Measurements from ENCODE around the gene ACAT1. TPM values are rescaled to one million over a fixed set of nuclear protein-coding genes. Genes with fewer than 3 reads are reported as not detected.

Gene ACAT1
- polyA plus RNA-seq, 1 donor (not counting 4 experiments of a cell fraction or from before 2014, with no cell fraction given), result 106 TPM

DNA sequence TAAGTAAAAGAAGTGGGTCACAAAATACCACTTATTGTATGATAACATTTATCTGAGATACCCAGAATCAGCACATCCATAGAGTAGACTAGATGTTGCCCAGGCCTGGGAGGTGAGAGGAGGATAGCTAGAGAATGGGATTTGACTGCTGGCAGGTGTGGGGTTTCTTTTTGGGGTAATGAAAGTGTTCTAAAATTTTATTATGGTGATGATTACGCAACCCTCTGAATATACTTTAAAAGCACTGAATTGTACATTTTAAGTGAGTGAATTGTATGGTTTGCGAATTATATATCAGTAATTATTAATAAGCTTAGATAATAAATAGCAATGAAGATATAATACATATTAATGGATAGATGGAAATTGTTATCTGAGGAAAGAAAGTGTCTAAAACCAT lies 35.7 kb upstream of the ACAT1 start:
- Histone ChIP-seq H3K9me3 (ENCODE audit: control insufficient read depth, low read depth, low read length) (no peaks in the 10 kb centered on the region), H2AFZ (ENCODE audit: control insufficient read depth, low read length) (no peak overlapping the region), H3K4me2 (ENCODE audit: control insufficient read depth, extremely low read depth, insufficient read depth, low read depth, low read length) (no peak overlapping the region), H3K9me1 (ENCODE audit: control insufficient read depth, extremely low read depth, insufficient read depth, low read length) (no peaks in the 10 kb centered on the region), H3K27ac (ENCODE audit: control insufficient read depth, insufficient read depth, low read length) (no peak overlapping the region), H3K4me3 (ENCODE audit: control insufficient read depth in 2 of 3, extremely low read depth in 1 of 3, insufficient read depth in 2 of 3, low read depth in 1 of 3, low read length in 3 of 3) (no peak overlapping the region), H3K9ac (ENCODE audit: control insufficient read depth, extremely low read depth, insufficient read depth, low read length) (no peak overlapping the region), H4K20me1 (ENCODE audit: control insufficient read depth, extremely low read depth, insufficient read depth, low read length) (no peaks in the 10 kb centered on the region), H3K4me1 (ENCODE audit: control insufficient read depth, extremely low read depth, insufficient read depth, low read length) (no peaks in the 10 kb centered on the region), H3K27me3 (ENCODE audit: control insufficient read depth, extremely low read depth, insufficient read depth, low read length) (no peaks in the 10 kb centered on the region), H3K79me2 (ENCODE audit: control insufficient read depth, insufficient read depth, low read length) (no peaks in the 10 kb centered on the region), H3K36me3 (ENCODE audit: control insufficient read depth in 2 of 2, extremely low read depth in 1 of 2, insufficient read depth in 2 of 2, low read length in 2 of 2) (peaks cover 1 to 4% of the 10 kb centered on the region in 2 experiments)
- no peak for TF ChIP-seq EZH2 (IDR thresholded peaks at IDR 0.05; ENCODE audit: low read length)
- dilution Hi-C loops (cut with MboI; ENCODE audit: extremely low pct_ligation_motif_present, low sequenced_read_pairs), result no loop called here
- FAIRE-seq, result no peak
- no peak for DNase-seq (ENCODE audit: low read depth, low spot score)

DNA sequence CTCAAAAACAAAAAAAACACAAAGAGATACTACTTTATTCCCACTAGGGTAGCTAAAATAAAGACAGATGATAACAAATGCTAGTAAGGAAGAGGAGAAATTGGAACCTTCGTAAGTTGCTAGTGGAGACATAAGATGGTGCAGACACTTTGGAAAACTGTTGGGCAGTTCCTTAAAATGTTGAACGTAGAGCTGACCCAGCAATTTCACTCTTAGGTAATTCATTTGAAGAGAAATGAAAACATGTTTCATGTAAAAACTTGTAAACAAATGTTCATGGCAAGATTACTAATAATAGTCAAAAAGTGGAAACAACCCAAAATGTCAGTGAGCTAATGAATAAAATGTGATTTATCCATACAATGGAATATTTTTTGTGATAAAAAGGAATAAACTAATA lies 29.2 kb upstream of the ACAT1 start:
- H3K9me3 ChIP-seq (ENCODE audit: control insufficient read depth, low read depth, low read length), result no peaks in the 10 kb centered on the region
- no peaks in the 10 kb centered on the region for H3K27me3 ChIP-seq (ENCODE audit: control insufficient read depth, extremely low read depth, insufficient read depth, low read length)
- no peak overlapping the region for H3K4me3 ChIP-seq (ENCODE audit: control insufficient read depth in 2 of 3, extremely low read depth in 1 of 3, insufficient read depth in 2 of 3, low read depth in 1 of 3, low read length in 3 of 3)
- no peak overlapping the region for H3K27ac ChIP-seq (ENCODE audit: control insufficient read depth, insufficient read depth, low read length)
- TF ChIP-seq EZH2 (IDR thresholded peaks at IDR 0.05; ENCODE audit: low read length), result no peak
- TF ChIP-seq, protein P1, sequence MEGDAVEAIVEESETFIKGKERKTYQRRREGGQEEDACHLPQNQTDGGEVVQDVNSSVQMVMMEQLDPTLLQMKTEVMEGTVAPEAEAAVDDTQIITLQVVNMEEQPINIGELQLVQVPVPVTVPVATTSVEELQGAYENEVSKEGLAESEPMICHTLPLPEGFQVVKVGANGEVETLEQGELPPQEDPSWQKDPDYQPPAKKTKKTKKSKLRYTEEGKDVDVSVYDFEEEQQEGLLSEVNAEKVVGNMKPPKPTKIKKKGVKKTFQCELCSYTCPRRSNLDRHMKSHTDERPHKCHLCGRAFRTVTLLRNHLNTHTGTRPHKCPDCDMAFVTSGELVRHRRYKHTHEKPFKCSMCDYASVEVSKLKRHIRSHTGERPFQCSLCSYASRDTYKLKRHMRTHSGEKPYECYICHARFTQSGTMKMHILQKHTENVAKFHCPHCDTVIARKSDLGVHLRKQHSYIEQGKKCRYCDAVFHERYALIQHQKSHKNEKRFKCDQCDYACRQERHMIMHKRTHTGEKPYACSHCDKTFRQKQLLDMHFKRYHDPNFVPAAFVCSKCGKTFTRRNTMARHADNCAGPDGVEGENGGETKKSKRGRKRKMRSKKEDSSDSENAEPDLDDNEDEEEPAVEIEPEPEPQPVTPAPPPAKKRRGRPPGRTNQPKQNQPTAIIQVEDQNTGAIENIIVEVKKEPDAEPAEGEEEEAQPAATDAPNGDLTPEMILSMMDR (optimal IDR thresholded peaks at IDR 0.05 in 1 of 3, IDR thresholded peaks at IDR 0.05 in 1 of 3, conservative IDR thresholded peaks at IDR 0.05 in 1 of 3; ENCODE audit: extremely low read depth in 1 of 3, insufficient read depth in 2 of 3, low read length in 3 of 3), result no peak
- H2AFZ ChIP-seq (ENCODE audit: control insufficient read depth, low read length), result no peak overlapping the region
- dilution Hi-C loops (cut with MboI; ENCODE audit: extremely low pct_ligation_motif_present, low sequenced_read_pairs), result no loop called here
- H3K9ac ChIP-seq (ENCODE audit: control insufficient read depth, extremely low read depth, insufficient read depth, low read length), result no peak overlapping the region
- no peaks in the 10 kb centered on the region for H4K20me1 ChIP-seq (ENCODE audit: control insufficient read depth, extremely low read depth, insufficient read depth, low read length)
- H3K9me1 ChIP-seq (ENCODE audit: control insufficient read depth, extremely low read depth, insufficient read depth, low read length), result no peaks in the 10 kb centered on the region
- DNase-seq (ENCODE audit: low read depth, low spot score) (no peak), FAIRE-seq (no peak)
- no peaks in the 10 kb centered on the region for H3K79me2 ChIP-seq (ENCODE audit: control insufficient read depth, insufficient read depth, low read length)
- peaks cover 5 to 9% of the 10 kb centered on the region in 2 experiments for H3K36me3 ChIP-seq (ENCODE audit: control insufficient read depth in 2 of 2, extremely low read depth in 1 of 2, insufficient read depth in 2 of 2, low read length in 2 of 2)
- no peak overlapping the region for H3K4me2 ChIP-seq (ENCODE audit: control insufficient read depth, extremely low read depth, insufficient read depth, low read depth, low read length)
- H3K4me1 ChIP-seq (ENCODE audit: control insufficient read depth, extremely low read depth, insufficient read depth, low read length), result no peaks in the 10 kb centered on the region
